H9 (cell line): ENCODE results near the gene ALDH1A2. TPM values are rescaled to one million over a fixed set of nuclear protein-coding genes. Genes with fewer than 3 reads are reported as not detected.

Experiments used
- DNase-seq: peaks from one replicate; pipeline ENCODE4 v3.0.0-alpha.2; 2017
- H2AFZ ChIP-seq: one replicate; pipeline ENCODE4 v1.6.1; 2013; ENCODE audit warnings: mild to moderate bottlenecking, low read length, control low read depth, moderate library complexity
- H2AK5ac ChIP-seq: 2 replicates; pipeline ENCODE4 v1.6.1; 2013; ENCODE audit warnings: low read length, control low read depth, mixed read lengths; ENCODE audit not compliant: insufficient read length
- H2BK120ac ChIP-seq: one replicate; pipeline ENCODE4 v1.6.1; 2013; ENCODE audit warnings: low read depth, mild to moderate bottlenecking, low read length, control low read depth, inconsistent platforms; ENCODE audit not compliant: poor library complexity, severe bottlenecking
- H2BK12ac ChIP-seq: 2 replicates; pipeline ENCODE4 v1.6.1; 2013; ENCODE audit warnings: low read length, control low read depth, mixed read lengths, low read depth; ENCODE audit not compliant: insufficient read length
- H2BK15ac ChIP-seq: 2 replicates; pipeline ENCODE4 v1.6.1; 2013; ENCODE audit warnings: low read depth, low read length, control low read depth
- H2BK20ac ChIP-seq: one replicate; pipeline ENCODE4 v1.6.1; 2013; ENCODE audit warnings: low read depth, mild to moderate bottlenecking, low read length, control low read depth, inconsistent platforms; ENCODE audit not compliant: poor library complexity, severe bottlenecking
- H2BK5ac ChIP-seq: 2 replicates; pipeline ENCODE4 v1.6.1; 2013; ENCODE audit warnings: low read length, control low read depth, mixed read lengths; ENCODE audit not compliant: insufficient read length
- H3K14ac ChIP-seq: 2 replicates; pipeline ENCODE4 v1.6.1; 2013; ENCODE audit warnings: low read length, control low read depth; ENCODE audit not compliant: insufficient read depth
- H3K18ac ChIP-seq: 2 replicates; pipeline ENCODE4 v1.6.1; 2013; ENCODE audit warnings: low read depth, mild to moderate bottlenecking, mixed read lengths, low read length, control low read depth; ENCODE audit not compliant: insufficient read length
- H3K23ac ChIP-seq: 2 replicates; pipeline ENCODE4 v1.6.1; 2013; ENCODE audit warnings: low read length, control low read depth, mixed read lengths, low read depth; ENCODE audit not compliant: insufficient read length
- H3K23me2 ChIP-seq: 2 replicates; pipeline ENCODE4 v1.6.1; 2013; ENCODE audit warnings: low read depth, mild to moderate bottlenecking, mixed read lengths, low read length, control low read depth; ENCODE audit not compliant: insufficient read length, poor library complexity, severe bottlenecking
- H3K27ac ChIP-seq: 2 replicates; pipeline ENCODE4 v1.5.1; 2013; ENCODE audit warnings: low read length, control low read depth, mixed read lengths, low read depth; ENCODE audit not compliant: insufficient read length
- H3K27me3 ChIP-seq: 2 replicates; pipeline ENCODE4 v1.6.1; 2013; ENCODE audit warnings: low read length, control low read depth, inconsistent platforms; ENCODE audit not compliant: insufficient read depth
- H3K4ac ChIP-seq: 2 replicates; pipeline ENCODE4 v1.6.1; 2013; ENCODE audit warnings: low read depth, mild to moderate bottlenecking, control low read depth, inconsistent platforms, low read length, moderate library complexity
- H3K4me1 ChIP-seq: 2 replicates; pipeline ENCODE4 v1.6.1; 2013; ENCODE audit warnings: low read length, control low read depth, inconsistent platforms; ENCODE audit not compliant: insufficient read depth
- H3K4me2 ChIP-seq: 2 replicates; pipeline ENCODE4 v1.6.1; 2013; ENCODE audit warnings: low read length, control low read depth, mixed read lengths; ENCODE audit not compliant: insufficient read length, insufficient read depth
- H3K56ac ChIP-seq: 2 replicates; pipeline ENCODE4 v1.6.1; 2013; ENCODE audit warnings: low read depth, mild to moderate bottlenecking, mixed read lengths, low read length, control low read depth; ENCODE audit not compliant: insufficient read length
- H3K79me1 ChIP-seq: 2 replicates; pipeline ENCODE4 v1.6.1; 2013; ENCODE audit warnings: low read depth, mild to moderate bottlenecking, moderate library complexity, low read length, control low read depth, inconsistent platforms; ENCODE audit not compliant: insufficient read depth, poor library complexity, severe bottlenecking
- H3K79me2 ChIP-seq: 2 replicates; pipeline ENCODE4 v1.6.1; 2013; ENCODE audit warnings: low read length, control low read depth, inconsistent platforms; ENCODE audit not compliant: insufficient read depth
- H3K9ac ChIP-seq: 2 replicates; pipeline ENCODE4 v1.6.1; 2013; ENCODE audit warnings: low read length, control low read depth, mixed read lengths; ENCODE audit not compliant: insufficient read length; ENCODE audit errors: extremely low read depth
- H3K9me3 ChIP-seq: one replicate; pipeline ENCODE4 v1.6.1; 2013; ENCODE audit warnings: low read depth, low read length, inconsistent platforms; ENCODE audit not compliant: control insufficient read depth
- H3T11ph ChIP-seq: one replicate; pipeline ENCODE4 v1.6.1; 2013; ENCODE audit warnings: mild to moderate bottlenecking, low read length, control low read depth, inconsistent platforms
- H4K20me1 ChIP-seq: one replicate; pipeline ENCODE4 v1.6.1; 2013; ENCODE audit not compliant: control insufficient read depth, insufficient read length, insufficient read depth
- H4K5ac ChIP-seq: 2 replicates; pipeline ENCODE4 v1.6.1; 2013; ENCODE audit warnings: low read depth, mild to moderate bottlenecking, mixed read lengths, low read length, control low read depth; ENCODE audit not compliant: insufficient read length
- H4K8ac ChIP-seq: replicated peaks from 2 replicates; pipeline ENCODE4 v1.6.1; 2013; ENCODE audit warnings: low read length, control low read depth, mixed read lengths, low read depth; ENCODE audit not compliant: insufficient read length
- H4K91ac ChIP-seq: 2 replicates; pipeline ENCODE4 v1.6.1; 2013; ENCODE audit warnings: low read depth, mild to moderate bottlenecking, moderate library complexity, mixed read lengths, low read length, control low read depth; ENCODE audit not compliant: insufficient read length
- H3K27ac Mint-ChIP-seq, 3 experiments: 2 replicates in 2 of 3; 3 replicates in 1 of 3; pipeline ENCODE4 v1.8.0; 2020 to 2021; ENCODE audit warnings: mixed read lengths in 3 of 3, mild to moderate bottlenecking in 1 of 3, moderate library complexity in 1 of 3
- H3K27me3 Mint-ChIP-seq: 2 replicates; pipeline ENCODE4 v1.8.0; 2021; ENCODE audit warnings: low read depth, mild to moderate bottlenecking, moderate library complexity, mixed read lengths
- H3K36me3 Mint-ChIP-seq, 3 experiments: 2 replicates in 2 of 3; 3 replicates in 1 of 3; pipeline ENCODE4 v1.8.0; 2020 to 2021; ENCODE audit warnings: low read depth in 3 of 3, mixed read lengths in 3 of 3; ENCODE audit not compliant: insufficient read depth in 1 of 3
- H3K4me1 Mint-ChIP-seq, 2 experiments: 2 replicates each; pipeline ENCODE4 v1.8.0; 2020; ENCODE audit warnings: mixed read lengths in 2 of 2
- H3K4me3 Mint-ChIP-seq, 2 experiments: 2 replicates in 1 of 2; 3 replicates in 1 of 2; pipeline ENCODE4 v1.8.0; 2020 to 2021; ENCODE audit warnings: mild to moderate bottlenecking in 2 of 2, mixed read lengths in 2 of 2, moderate library complexity in 1 of 2
- H3K9me3 Mint-ChIP-seq, 2 experiments: 2 replicates in 1 of 2; 3 replicates in 1 of 2; pipeline ENCODE4 v1.8.0; 2020; ENCODE audit warnings: mild to moderate bottlenecking in 2 of 2, mixed read lengths in 2 of 2, moderate library complexity in 1 of 2
- WGBS: extraction: QIAGEN DNeasy Blood & Tissue Kit; methylation state at CpG from one replicate; pipeline ENCODE4 v1.1.7; 2013; ENCODE audit warnings: missing lambda C conversion rate, low lambda C conversion rate, mixed read lengths; ENCODE audit not compliant: insufficient read length; ENCODE audit errors: extremely low coverage; 5-methylcytosine and 5-hydroxymethylcytosine counted together
- total RNA-seq: library from RNA; stranded (reverse); gene quantifications from 2 replicates; pipeline ENCODE4 v1.2.1, GENCODE V29; 2021
- TF ChIP-seq, protein P1 (sequence below): fragments of 200-600 bp; sonication (generic); conservative IDR thresholded peaks from 3 replicates; pipeline ENCODE4 v1.8.0; 2021; ENCODE audit warnings: antibody characterized with exemption, mild to moderate bottlenecking

Gene ALDH1A2
- total RNA-seq, 1 experiment from 2014 or later: 0.72 TPM

DNA sequence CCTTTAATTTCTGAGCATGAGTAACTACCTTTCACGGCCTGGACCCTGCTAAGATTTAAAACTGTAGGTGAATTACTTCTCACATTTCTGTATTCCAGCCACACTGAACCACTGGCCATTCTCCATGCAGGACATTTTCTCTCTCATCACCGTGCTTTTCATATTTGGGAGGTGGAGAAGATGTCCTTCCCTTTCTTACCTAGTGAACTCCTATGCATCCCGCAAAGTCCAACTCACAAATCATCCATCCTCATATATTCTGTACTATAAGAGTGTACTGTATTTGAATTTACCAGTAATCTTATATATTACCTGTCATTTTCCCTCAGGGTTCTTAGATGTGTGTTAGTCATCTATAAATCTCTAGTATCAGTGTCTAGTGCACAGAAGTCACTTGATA, 139.9 kb downstream of the ALDH1A2 start:
- no peak overlapping the region for H4K91ac ChIP-seq
- no peak overlapping the region for H2AFZ ChIP-seq
- no peaks in the 10 kb centered on the region for H3K4me1 ChIP-seq

More for the DNA sequence above, 139.9 kb downstream of the ALDH1A2 start:
- Histone ChIP-seq H4K20me1 (no peaks in the 10 kb centered on the region), H3K14ac (no peak overlapping the region), H3K4ac (no peak overlapping the region), H2BK12ac (no peak overlapping the region), H3K9me3 (no peaks in the 10 kb centered on the region), H4K8ac (no peak overlapping the region), H3K18ac (no peak overlapping the region), H2BK5ac (no peak overlapping the region), H3K23me2 (no peaks in the 10 kb centered on the region), H2BK20ac (no peak overlapping the region), H2BK15ac (no peak overlapping the region), H3K23ac (no peak overlapping the region), H4K5ac (no peak overlapping the region), H3T11ph (no peak overlapping the region), H3K56ac (no peak overlapping the region), H3K27me3 (no peaks in the 10 kb centered on the region), H3K4me2 (no peak overlapping the region), H3K79me1 (no peaks in the 10 kb centered on the region), H3K27ac (no peak overlapping the region), H3K9ac (no peak overlapping the region), H3K79me2 (no peaks in the 10 kb centered on the region), H2AK5ac (no peak overlapping the region), H2BK120ac (no peak overlapping the region)
- Mint-ChIP-seq H3K9me3 (no peaks in the 10 kb centered on the region), H3K27ac (no peak overlapping the region), H3K27me3 (peaks cover 3% of the 10 kb centered on the region; the same call in 1 of the 2 replicates), H3K4me3 (no peak overlapping the region), H3K36me3 (no peaks in the 10 kb centered on the region), H3K4me1 (no peaks in the 10 kb centered on the region)
- WGBS: no CpG with 5 or more reads among the region's 3 CpGs
- DNase-seq: no peak
- TF ChIP-seq, protein P1, sequence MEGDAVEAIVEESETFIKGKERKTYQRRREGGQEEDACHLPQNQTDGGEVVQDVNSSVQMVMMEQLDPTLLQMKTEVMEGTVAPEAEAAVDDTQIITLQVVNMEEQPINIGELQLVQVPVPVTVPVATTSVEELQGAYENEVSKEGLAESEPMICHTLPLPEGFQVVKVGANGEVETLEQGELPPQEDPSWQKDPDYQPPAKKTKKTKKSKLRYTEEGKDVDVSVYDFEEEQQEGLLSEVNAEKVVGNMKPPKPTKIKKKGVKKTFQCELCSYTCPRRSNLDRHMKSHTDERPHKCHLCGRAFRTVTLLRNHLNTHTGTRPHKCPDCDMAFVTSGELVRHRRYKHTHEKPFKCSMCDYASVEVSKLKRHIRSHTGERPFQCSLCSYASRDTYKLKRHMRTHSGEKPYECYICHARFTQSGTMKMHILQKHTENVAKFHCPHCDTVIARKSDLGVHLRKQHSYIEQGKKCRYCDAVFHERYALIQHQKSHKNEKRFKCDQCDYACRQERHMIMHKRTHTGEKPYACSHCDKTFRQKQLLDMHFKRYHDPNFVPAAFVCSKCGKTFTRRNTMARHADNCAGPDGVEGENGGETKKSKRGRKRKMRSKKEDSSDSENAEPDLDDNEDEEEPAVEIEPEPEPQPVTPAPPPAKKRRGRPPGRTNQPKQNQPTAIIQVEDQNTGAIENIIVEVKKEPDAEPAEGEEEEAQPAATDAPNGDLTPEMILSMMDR: no peak
